Femur (tissue), 1 donor: ENCODE measurements around the gene SFT2D1.
"Not testable (repeated sequence)": the region's sequence is repeated elsewhere in the genome, so short reads cannot be mapped to it uniquely, and the experiment has no call there.

ENCODE experiments used
- DNase-seq: peaks from one replicate; pipeline ENCODE4 v3.0.0-alpha.2; 2017

Gene SFT2D1

GRCh38 chr6:166362427-166362826, 20.1 kb upstream of the SFT2D1 start:
- not testable (repeated sequence) for DNase-seq

- DNase-seq, result no peak
These were observed 18.7 kb upstream of the SFT2D1 start for GRCh38 chr6:166361077-166361429.

DNA sequence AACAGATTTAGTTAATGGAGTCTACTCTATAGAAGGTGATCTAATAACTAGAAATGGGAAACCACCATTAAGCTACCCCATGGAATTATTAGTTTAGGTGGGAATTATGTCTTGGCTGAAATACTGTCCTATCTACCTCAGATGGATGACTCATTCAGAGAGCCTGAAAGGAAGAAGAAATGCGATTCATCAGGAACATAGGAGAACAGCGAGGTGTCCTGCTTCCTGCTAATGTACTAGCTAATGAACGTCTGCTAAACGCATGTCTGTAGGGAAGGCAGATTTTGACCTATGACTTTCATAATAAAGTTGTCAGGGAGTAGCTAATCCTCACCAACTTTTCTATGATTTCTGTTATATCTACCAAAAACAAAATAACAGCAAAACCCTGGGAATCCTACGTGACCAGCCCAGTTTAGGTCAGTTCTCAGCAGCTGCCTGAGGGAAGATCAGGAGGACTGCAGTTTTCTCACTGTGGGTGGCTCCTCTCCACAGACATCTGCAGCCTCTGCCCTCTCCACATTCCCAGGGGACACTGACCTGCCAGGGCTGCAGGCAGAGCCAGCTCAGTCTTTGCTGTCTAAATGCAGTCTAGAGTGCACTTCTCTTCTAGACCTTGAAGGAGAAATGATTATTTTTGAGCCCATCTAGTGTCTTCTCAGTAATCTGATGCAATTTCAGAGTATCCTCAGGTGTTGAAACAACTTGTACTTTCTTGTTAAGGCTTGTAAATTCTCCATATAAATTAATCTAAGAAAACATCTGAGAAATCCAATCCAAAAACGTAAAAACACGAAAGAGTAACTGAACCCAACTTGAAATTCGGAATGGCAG, 18.1 kb upstream of the SFT2D1 start:
- DNase-seq, result no peak

DNA sequence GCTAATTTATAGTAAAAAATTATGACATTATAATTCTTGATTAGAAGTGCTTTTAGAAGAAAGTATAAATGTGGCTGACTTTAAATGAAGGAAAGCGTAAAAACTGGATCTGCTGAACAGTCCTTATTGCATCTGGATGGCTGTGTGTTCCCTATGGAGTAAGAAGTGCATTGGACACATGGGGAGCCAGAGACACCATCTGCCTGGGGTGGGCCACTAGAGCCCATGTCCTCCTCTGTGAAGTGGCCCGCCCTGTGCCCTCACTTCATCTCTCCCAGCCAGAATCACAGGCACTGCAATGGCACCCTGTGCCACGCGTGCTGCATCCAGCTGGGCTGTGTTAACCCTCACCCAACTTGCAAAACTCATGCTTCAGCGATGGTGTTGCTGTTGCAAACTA, 13.2 kb upstream of the SFT2D1 start:
- no peak for DNase-seq

GRCh38 chr6:166354965-166355364, 12.6 kb upstream of the SFT2D1 start:
- no peak for DNase-seq

DNA sequence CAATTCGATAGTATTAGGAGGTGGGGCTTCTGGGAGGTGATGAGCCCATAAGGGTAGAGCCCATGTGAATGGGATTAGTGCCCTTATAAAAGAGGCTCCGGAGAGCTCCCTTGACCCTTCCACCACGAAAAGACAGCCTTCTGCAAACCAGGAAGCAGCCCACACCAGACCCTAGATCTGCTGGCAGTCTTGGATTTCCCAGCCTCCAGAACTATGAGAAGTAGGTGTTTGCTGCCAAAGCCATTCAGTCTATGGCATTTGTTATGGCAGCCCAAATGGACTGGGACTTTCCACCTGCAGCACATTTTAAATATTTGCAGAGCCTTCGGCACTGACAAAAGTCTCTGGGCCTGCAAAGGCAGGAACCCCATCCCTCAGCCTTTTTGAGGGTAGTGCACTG, 11.8 kb upstream of the SFT2D1 start:
- DNase-seq, result no peak

GRCh38 chr6:166353507-166353906, 11.2 kb upstream of the SFT2D1 start:
- DNase-seq, result no peak

DNA sequence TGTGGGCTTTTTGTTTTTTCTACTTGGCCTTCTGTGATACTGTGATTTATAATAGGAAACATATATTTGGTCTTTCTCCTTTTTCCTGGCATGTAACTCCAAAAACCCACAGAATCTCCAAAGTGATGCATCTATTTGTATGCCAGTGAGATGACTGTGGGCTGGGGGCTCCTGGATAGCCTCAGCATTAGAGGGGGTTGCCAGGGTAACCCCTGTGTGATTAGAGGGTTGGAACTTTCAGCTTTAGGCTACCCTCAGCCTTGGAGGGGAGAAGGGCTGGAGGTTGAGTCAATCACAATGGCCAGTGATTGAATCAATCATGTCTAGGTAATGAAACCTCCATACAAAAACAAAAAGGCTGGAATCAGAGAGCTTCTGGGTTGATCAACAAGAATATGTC, 10.6 kb upstream of the SFT2D1 start:
- no peak for DNase-seq

DNA sequence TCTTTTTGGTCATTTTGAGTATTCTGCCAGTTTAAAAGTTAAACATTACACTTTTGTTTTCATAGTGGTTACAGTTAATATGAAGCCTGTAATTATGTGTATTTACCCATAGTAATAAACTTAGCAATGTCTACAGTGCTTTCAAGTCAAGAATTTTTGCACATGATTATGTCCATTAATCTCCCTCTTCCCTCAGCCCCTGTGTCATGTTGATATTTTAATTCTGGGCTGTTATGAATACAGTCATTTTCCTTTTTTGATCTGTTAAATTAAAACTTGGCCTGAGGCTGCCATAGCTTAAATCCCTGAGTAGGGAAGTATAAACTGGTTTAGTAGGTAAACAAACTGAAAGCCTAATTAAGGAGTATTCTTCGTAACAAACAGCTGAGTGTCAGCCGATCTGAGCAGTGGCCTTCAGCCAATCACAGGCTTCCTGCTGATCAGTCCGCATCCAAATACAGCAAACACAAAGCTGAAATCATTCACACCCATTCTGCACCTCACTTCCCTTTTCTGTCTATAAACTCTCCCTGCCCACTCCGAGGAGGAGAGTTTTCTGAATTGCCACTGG, 9.5 kb upstream of the SFT2D1 start:
- DNase-seq, result no peak

DNA sequence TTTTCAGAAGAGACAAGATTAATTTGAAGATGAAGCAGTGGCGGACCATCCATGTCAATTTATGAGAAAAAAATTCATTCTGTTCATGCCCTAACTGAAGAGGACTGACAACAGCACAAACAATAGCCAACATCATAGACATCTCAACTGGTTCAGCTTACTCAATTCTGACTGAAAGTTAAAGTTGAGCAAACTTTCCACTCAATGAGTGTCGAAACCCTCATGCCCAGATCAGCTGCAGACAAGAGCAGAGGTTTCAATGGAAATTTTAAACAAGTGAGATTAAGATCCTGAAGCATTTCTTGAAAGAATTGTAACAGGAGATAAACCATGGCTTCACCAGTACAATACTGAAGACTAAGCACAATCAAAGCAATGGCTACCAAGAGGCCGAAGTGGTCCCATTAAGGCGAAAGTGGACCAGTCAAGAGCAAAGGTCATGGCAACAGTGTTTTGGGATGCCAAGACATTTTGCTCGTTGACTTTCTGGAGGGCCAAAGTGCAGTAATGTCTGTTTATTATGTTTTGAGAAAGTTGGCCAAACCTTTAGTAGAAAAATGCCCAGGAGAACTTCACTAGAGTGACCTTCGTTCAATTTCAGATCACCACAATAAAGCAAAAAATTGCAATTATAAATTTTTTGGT, 6.1 kb upstream of the SFT2D1 start:
- no peak for DNase-seq

GRCh38 chr6:166346965-166347364, 4.6 kb upstream of the SFT2D1 start:
- DNase-seq, result no peak

GRCh38 chr6:166346449-166346848, 4.1 kb upstream of the SFT2D1 start:
- DNase-seq, result no peak

DNA sequence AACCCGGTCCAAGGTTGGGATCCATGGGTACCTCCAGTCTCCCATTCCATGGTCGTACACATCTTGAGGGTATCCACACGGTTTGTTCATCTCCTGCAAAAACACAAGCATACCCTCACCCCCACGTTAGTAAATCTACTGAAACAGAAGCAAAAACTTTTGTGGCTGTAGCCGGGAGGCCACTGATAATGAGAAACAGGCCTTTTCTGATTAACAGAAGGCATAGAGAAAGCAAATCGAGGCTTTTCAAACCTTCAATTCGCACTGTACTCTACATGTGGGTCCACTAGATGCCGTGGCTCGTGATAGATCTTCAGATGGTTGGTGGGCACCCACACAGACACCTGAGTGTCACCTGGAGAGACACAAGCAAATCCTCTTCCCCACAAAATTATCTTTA, 3.3 kb upstream of the SFT2D1 start:
- not testable (repeated sequence) for DNase-seq

DNA sequence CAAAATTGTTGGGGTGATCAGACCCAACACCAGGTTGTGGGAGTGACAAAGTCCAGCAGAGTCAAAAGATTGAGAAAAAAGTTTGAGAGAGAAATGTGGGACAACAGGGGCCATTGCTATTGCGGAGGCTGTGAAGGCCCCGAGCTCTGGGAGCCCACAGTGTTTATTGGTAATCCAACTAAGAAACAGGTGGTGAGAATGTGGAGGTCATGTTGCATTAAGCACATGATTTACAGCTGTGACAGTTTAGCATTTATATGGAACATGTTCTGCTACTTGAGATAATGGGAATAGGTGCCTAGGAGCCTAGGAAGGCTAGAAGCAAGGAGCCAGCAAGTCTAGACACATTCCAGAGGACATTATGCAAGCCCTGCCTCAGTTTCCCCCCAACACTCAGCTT, 2.6 kb upstream of the SFT2D1 start:
- not testable (repeated sequence) for DNase-seq

GRCh38 chr6:166344240-166344639, 1.9 kb upstream of the SFT2D1 start:
- DNase-seq, result no peak

GRCh38 chr6:166343150-166343487, 774 bp upstream of the SFT2D1 start:
- DNase-seq, result no peak

DNA sequence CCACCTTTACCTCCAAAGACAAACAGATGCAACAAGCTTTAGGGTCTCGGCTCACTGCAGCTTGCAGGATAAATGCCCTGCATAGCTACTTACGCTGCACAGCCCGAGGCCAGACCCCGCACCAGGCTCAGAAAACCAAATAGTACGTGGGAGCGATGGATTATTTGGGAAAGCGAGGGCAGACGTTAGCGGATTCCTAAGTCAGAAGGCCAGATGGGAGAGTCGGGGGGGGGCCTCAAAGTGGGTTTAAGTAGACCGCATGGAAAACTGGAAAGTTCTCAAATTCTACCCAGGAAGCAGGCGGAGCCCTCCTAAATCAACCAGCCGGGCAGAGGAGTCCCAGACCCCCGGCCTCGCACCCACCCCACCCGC, 382 bp downstream of the SFT2D1 start:
- DNase-seq, result no peak

DNA sequence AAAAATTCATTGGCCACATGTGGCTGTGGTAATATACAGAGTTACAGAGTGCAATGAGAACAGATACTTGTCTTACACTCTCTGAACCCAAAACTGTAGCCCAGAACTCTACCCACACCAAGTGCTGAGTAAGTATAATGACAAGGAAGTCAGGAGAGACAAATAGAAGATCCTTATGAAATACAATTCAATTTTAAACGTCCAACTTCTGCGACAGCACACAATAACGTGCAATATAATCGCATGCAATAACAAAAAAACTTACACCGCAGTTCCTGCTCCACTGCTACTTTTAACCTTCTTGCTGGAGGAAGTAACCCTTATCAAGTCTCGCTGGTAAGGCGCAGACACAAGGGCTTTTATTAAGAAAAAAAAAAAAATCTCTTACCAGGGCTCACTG, 881 bp downstream of the SFT2D1 start:
- no peak for DNase-seq

- DNase-seq, result no peak
These were observed 3.5 kb downstream of the SFT2D1 start for GRCh38 chr6:166338854-166339253.

DNA sequence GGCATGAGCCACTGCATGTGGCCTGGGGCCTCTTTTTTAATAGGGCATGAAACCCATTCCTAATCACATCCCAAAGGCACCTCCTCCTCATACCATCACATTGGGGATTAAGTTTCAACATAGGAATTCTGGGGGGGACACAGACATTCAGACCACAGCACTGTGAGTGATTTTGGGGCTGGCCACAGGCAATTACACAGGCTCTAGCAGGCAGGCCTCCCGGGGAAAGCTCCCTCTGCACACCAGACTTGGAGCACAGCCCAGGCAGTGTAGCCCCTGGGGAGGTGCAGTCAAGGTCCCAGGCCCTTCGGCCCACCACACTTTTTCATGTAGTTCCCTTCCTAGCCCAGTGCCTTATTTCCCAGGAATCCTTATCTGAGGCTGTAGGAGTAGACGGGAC, 5.5 kb downstream of the SFT2D1 start:
- no peak for DNase-seq

DNA sequence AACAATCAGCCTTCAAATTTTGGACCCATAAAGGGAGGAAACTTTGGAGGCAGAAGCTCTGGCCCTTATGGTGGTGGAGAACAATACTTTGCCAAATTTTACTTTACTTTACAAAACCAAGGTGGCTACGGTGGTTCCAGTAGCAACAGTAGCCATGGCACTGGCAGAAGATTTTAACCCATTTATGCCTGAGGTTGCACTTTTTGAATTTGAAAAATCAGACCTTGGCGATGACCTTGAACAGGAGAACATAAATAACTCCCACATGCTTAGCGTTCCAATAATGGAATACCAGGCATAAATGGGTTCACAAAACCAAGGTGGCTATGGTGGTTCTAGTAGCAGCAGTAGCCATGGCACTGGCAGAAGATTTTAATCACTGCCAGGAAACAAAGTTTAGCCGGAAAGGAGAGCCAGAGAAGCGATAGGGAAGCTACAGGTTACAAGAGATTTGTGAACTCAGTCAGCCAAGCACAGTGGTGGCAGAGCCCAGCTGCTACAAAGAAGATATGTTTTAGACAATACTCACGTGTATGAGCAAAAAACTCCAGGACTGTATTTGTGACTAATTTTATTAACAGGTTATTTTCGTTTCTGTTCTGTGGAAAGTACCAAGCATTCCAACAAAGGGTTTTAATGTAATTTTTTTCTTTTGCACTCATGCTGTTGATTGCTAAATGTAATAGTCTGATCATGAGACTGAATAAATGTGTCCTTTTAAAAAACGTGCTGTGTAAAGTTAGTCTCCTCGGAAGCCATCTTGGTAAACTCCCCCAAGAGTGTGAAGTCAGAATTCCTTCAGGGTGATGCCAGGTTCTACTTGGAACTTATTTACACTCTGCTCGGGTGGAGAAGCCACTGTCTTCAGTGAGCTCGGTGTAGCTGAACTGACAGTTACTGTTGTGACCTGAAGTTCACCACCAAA, 6.7 kb downstream of the SFT2D1 start:
- DNase-seq, result no peak

GRCh38 chr6:166334878-166335277, 7.5 kb downstream of the SFT2D1 start:
- DNase-seq, result no peak
